PC-3 (cell line): ENCODE data around the gene PTPN1.

ENCODE experiments used
- CTCF ChIP-seq: fragments of 300-600 bp; sonication (generic); conservative IDR thresholded peaks from 2 replicates; pipeline ENCODE4 v1.5.1; 2017; ENCODE audit warnings: antibody characterized with exemption, low read depth, mild to moderate bottlenecking, low read length
- EZH2 ChIP-seq: fragments of 300-600 bp; sonication (generic); IDR thresholded peaks from one replicate; pipeline ENCODE4 v1.6.1; 2017; ENCODE audit warnings: antibody characterized with exemption, mild to moderate bottlenecking, low read length; ENCODE audit not compliant: unreplicated experiment
- EZH2phosphoT487 ChIP-seq: fragments of 300-600 bp; sonication (generic); IDR thresholded peaks from 2 replicates; pipeline ENCODE4 v1.6.1; 2018; ENCODE audit warnings: mild to moderate bottlenecking, antibody characterized with exemption, low read length, borderline replicate concordance

DNA sequence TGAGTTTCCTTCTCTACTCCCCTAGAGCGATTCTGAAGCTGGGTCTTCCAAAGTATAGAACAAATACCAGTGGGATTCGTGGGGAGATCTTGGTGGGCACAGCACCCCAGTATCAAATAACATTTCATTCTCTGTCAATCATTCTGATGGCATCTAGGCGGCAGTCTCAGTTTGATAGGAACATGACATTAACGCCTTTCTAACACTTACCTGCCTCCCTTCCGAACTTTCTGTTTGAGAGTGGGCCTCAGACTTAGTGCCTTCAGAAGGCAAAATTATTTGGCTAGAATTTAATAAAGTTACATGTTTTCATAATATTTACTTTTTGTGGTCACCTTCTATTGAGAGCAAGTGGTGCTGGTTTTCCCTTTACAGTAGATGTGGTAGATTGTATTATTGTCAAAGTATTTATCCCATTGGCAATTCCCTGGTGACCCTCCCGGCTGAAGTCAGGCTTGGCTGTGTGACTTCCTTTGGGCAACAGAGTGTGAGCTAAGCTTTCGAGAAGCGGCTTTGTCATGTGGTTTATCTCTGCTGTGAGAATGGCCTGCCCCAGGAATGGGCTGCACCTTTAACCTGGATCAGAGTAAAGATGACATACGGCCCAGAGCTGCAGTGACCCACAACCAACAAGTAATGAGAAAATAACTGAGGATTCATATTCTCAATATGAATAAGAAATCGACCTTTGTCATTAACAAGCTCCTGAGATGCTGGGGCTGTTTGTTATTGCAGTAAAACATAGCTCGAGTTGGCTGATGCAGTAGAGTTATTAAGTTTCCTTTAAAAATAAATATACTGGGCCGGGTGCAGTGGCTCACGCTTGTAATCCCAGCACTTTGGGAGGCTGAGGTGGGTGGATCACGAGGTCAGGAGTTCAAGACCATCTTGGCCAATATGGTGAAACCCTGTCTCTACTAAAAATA lies 45.2 kb upstream of the PTPN1 start:
- no peak for TF ChIP-seq CTCF
- TF ChIP-seq EZH2phosphoT487 = no peak
- no peak for TF ChIP-seq EZH2
